Astrocyte (in vitro differentiated cells and primary cell): ENCODE results near the gene HTR7. TPM values are rescaled to one million over a fixed set of nuclear protein-coding genes. Genes with fewer than 3 reads are reported as not detected.
A peak's percentile ranks its signal among the peaks of the same experiment; 100 is the strongest.

Source experiments
- DNase-seq: peaks from one replicate; pipeline ENCODE4 v3.0.0-alpha.2; 2010; ENCODE audit warnings: low read depth
- FAIRE-seq: peaks from 2 replicates; lab custom pipeline; 2011; peaks lifted over from hg19 to GRCh38; lab: Jason Lieb, UNC
- H2AFZ ChIP-seq: 2 replicates; pipeline ENCODE4 v1.6.0; 2012; ENCODE audit warnings: low read depth, low read length, inconsistent platforms
- H3K27ac ChIP-seq: 2 replicates; pipeline ENCODE4 v1.5.1; 2011; ENCODE audit warnings: low read depth, low read length, inconsistent platforms
- H3K27me3 ChIP-seq: 2 replicates; pipeline ENCODE4 v1.6.0; 2011; ENCODE audit warnings: low read length, inconsistent platforms; ENCODE audit not compliant: insufficient read depth
- H3K36me3 ChIP-seq: 2 replicates; pipeline ENCODE4 v1.5.1; 2011; ENCODE audit warnings: low read length, inconsistent platforms; ENCODE audit not compliant: insufficient read depth
- H3K4me1 ChIP-seq: 2 replicates; pipeline ENCODE4 v1.5.1; 2011; ENCODE audit warnings: low read length, inconsistent platforms; ENCODE audit not compliant: insufficient read depth
- H3K4me2 ChIP-seq: 2 replicates; pipeline ENCODE4 v1.6.0; 2012; ENCODE audit warnings: low read length, inconsistent platforms
- H3K4me3 ChIP-seq: 2 replicates; pipeline ENCODE4 v1.5.1; 2011; ENCODE audit warnings: low read depth, mild to moderate bottlenecking, low read length, inconsistent platforms; ENCODE audit not compliant: insufficient read depth
- H3K79me2 ChIP-seq: 2 replicates; pipeline ENCODE4 v1.6.0; 2012; ENCODE audit warnings: mild to moderate bottlenecking, low read length, inconsistent platforms; ENCODE audit not compliant: insufficient read depth
- H3K9ac ChIP-seq: 2 replicates; pipeline ENCODE4 v1.6.0; 2012; ENCODE audit warnings: mild to moderate bottlenecking, low read length, inconsistent platforms
- H3K9me3 ChIP-seq: 2 replicates; pipeline ENCODE4 v1.5.1; 2012; ENCODE audit warnings: low read depth, mild to moderate bottlenecking, low read length, inconsistent platforms; ENCODE audit not compliant: insufficient read depth
- H4K20me1 ChIP-seq: 2 replicates; pipeline ENCODE4 v1.6.0; 2012; ENCODE audit warnings: low read length, inconsistent platforms; ENCODE audit not compliant: insufficient read depth
- H3K27ac Mint-ChIP-seq: one replicate; pipeline ENCODE4 v1.8.0; 2021; ENCODE audit warnings: mild to moderate bottlenecking, mixed read lengths; ENCODE audit not compliant: unreplicated experiment
- H3K27me3 Mint-ChIP-seq: one replicate; pipeline ENCODE4 v1.8.0; 2021; ENCODE audit warnings: low read depth, mixed read lengths; ENCODE audit not compliant: unreplicated experiment
- H3K36me3 Mint-ChIP-seq: one replicate; pipeline ENCODE4 v1.8.0; 2021; ENCODE audit warnings: low read depth, mixed read lengths; ENCODE audit not compliant: unreplicated experiment
- H3K4me1 Mint-ChIP-seq: one replicate; pipeline ENCODE4 v1.8.0; 2021; ENCODE audit warnings: low read depth, mixed read lengths; ENCODE audit not compliant: unreplicated experiment
- H3K4me3 Mint-ChIP-seq: one replicate; pipeline ENCODE4 v1.8.0; 2021; ENCODE audit warnings: mild to moderate bottlenecking, moderate library complexity, mixed read lengths; ENCODE audit not compliant: unreplicated experiment
- H3K9me3 Mint-ChIP-seq: one replicate; pipeline ENCODE4 v1.8.0; 2021; ENCODE audit warnings: mild to moderate bottlenecking, mixed read lengths; ENCODE audit not compliant: unreplicated experiment
- EZH2 ChIP-seq: IDR thresholded peaks from 2 replicates; pipeline ENCODE4 v1.6.1; 2012; ENCODE audit warnings: mild to moderate bottlenecking, low read length, inconsistent platforms; ENCODE audit not compliant: insufficient read depth
- total RNA-seq: library from RNA; stranded (reverse); gene quantifications from 2 replicates; pipeline ENCODE4 v1.2.1, GENCODE V29; 2021
- TF ChIP-seq, protein P1 (sequence below): IDR thresholded peaks from 2 replicates; pipeline ENCODE4 v1.5.1; 2011; ENCODE audit warnings: low read depth, mild to moderate bottlenecking, inconsistent platforms, low read length, moderate library complexity; ENCODE audit not compliant: insufficient read depth

HTR7 gene
- total RNA-seq, 1 donor from 2014 or later, result 0.89 TPM

GRCh38 chr10:90879062-90879461 lies 21.2 kb upstream of the HTR7 start:
- FAIRE-seq (no peak), DNase-seq (no peak)
- Histone ChIP-seq H3K4me3 (no peak overlapping the region), H3K27ac (no peak overlapping the region), H3K27me3 (no peaks in the 10 kb centered on the region), H2AFZ (no peak overlapping the region), H4K20me1 (peaks cover 6% of the 10 kb centered on the region), H3K36me3 (peaks cover 29% of the 10 kb centered on the region), H3K9ac (no peak overlapping the region), H3K9me3 (no peaks in the 10 kb centered on the region), H3K4me1 (no peaks in the 10 kb centered on the region), H3K4me2 (no peak overlapping the region), H3K79me2 (peaks cover 9% of the 10 kb centered on the region)
- H3K27ac Mint-ChIP-seq, result no peak overlapping the region
- H3K36me3 Mint-ChIP-seq, result no peaks in the 10 kb centered on the region
- no peaks in the 10 kb centered on the region for H3K27me3 Mint-ChIP-seq
- no peaks in the 10 kb centered on the region for H3K9me3 Mint-ChIP-seq
- no peaks in the 10 kb centered on the region for H3K4me1 Mint-ChIP-seq
- no peak overlapping the region for H3K4me3 Mint-ChIP-seq
- TF ChIP-seq, protein P1, sequence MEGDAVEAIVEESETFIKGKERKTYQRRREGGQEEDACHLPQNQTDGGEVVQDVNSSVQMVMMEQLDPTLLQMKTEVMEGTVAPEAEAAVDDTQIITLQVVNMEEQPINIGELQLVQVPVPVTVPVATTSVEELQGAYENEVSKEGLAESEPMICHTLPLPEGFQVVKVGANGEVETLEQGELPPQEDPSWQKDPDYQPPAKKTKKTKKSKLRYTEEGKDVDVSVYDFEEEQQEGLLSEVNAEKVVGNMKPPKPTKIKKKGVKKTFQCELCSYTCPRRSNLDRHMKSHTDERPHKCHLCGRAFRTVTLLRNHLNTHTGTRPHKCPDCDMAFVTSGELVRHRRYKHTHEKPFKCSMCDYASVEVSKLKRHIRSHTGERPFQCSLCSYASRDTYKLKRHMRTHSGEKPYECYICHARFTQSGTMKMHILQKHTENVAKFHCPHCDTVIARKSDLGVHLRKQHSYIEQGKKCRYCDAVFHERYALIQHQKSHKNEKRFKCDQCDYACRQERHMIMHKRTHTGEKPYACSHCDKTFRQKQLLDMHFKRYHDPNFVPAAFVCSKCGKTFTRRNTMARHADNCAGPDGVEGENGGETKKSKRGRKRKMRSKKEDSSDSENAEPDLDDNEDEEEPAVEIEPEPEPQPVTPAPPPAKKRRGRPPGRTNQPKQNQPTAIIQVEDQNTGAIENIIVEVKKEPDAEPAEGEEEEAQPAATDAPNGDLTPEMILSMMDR, result no peak
- TF ChIP-seq EZH2, result no peak

DNA sequence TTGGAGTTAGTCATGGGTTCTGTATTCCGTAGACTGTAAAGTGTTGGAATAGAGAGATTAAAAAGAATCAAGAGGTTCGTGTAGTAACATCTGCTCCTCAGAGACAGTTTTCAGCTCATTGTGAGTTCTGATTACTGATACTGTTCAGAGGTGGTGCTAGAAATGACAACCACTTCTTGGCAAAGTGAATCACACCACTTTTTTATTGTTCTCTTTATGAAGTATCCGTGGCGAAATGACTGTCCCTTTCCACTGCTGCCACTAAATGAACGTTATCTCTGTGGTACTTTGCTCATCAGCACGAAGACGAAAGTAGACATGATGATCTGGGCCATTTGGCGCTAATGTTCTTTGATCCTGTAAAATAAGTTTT lies 14.8 kb upstream of the HTR7 start:
- DNase-seq (no peak), FAIRE-seq (no peak)
- H3K9me3 Mint-ChIP-seq, result peaks cover 4% of the 10 kb centered on the region
- Histone ChIP-seq H3K36me3 (peaks cover 13% of the 10 kb centered on the region), H3K4me3 (peak overlapping the region; percentile 92), H3K9me3 (peaks cover 4% of the 10 kb centered on the region), H2AFZ (peak overlapping the region; percentile 89), H3K27me3 (no peaks in the 10 kb centered on the region), H3K79me2 (peaks cover 31% of the 10 kb centered on the region), H4K20me1 (no peaks in the 10 kb centered on the region), H3K4me1 (peaks cover 11% of the 10 kb centered on the region), H3K9ac (peak overlapping the region; percentile 90), H3K27ac (peak overlapping the region; percentile 71), H3K4me2 (peak overlapping the region; percentile 96)
- H3K36me3 Mint-ChIP-seq, result no peaks in the 10 kb centered on the region
- TF ChIP-seq, protein P1, result no peak
- TF ChIP-seq EZH2, result no peak
- H3K4me3 Mint-ChIP-seq, result peak overlapping the region; percentile 95
- H3K27ac Mint-ChIP-seq, result peak overlapping the region; percentile 27
- H3K4me1 Mint-ChIP-seq, result peaks cover 8% of the 10 kb centered on the region
- peaks cover 5% of the 10 kb centered on the region for H3K27me3 Mint-ChIP-seq

DNA sequence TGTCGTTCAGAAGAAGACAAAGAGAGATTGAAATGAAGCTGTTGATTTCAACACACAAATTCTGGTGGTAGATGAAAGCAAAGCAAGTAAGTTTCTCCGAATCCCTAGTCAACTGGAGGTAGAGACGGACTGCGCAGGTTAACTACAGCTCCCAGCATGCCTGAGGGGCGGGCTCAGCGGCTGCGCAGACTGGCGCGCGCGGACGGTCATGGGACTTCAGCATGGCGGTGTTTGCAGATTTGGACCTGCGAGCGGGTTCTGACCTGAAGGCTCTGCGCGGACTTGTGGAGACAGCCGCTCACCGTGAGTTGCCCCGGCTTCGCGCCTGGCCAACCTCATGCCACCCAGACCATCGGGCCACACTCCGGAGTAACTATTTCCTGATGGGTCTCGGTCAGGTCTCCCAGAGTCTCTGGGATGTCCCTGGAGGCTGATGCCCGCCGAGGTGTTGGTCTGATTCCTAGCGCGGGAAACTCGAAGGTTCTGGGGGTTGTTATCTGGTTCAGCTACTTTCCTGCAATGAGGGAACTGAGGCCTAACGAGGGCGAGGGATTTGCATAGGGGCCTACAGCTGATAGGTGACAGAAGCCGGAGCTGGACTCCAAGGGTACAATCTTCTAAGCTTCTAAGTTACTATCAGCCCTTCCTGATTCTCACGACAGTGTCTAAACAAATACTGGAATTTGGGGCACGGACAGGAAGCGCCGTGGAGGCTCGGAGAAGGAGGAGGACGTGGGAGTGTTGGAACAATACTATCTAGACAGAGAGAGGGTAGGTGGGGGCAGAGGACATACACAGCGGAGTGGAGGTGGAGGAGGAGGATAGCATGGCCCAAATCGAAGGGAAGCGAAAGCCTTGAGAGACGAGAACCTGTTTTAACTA lies 14.2 kb upstream of the HTR7 start, which contains the start of gene RPP30:
RPP30 (plus strand) TSS at position 209 of the 882 bp plus-strand sequence; CDS start at position 222, 13 bp downstream.
- Histone ChIP-seq H3K4me3 (peak within 1 kb of the TSS; percentile 92), H3K79me2 (peaks cover 31% of the 10 kb centered on the region), H3K36me3 (peaks cover 11% of the 10 kb centered on the region), H2AFZ (peak within 1 kb of the TSS; percentile 89), H3K9ac (peak within 1 kb of the TSS; percentile 90), H3K27me3 (peaks cover 3% of the 10 kb centered on the region), H3K27ac (peak within 1 kb of the TSS; percentile 71), H4K20me1 (no peaks in the 10 kb centered on the region), H3K4me1 (peaks cover 11% of the 10 kb centered on the region), H3K4me2 (peak within 1 kb of the TSS; percentile 96), H3K9me3 (peaks cover 4% of the 10 kb centered on the region)
- H3K4me1 Mint-ChIP-seq, result peaks cover 8% of the 10 kb centered on the region
- peaks cover 4% of the 10 kb centered on the region for H3K9me3 Mint-ChIP-seq
- H3K36me3 Mint-ChIP-seq, result no peaks in the 10 kb centered on the region
- H3K27me3 Mint-ChIP-seq, result peaks cover 5% of the 10 kb centered on the region
- peak within 1 kb of the TSS; percentile 31 for H3K27ac Mint-ChIP-seq
- TF ChIP-seq, protein P1, result no peak
- no peak for TF ChIP-seq EZH2
- H3K4me3 Mint-ChIP-seq, result peak within 1 kb of the TSS; percentile 95
- FAIRE-seq, result peak; percentile 32
- peak; percentile 70 for DNase-seq
